H9 (cell line): ENCODE measurements around the gene DHRS1. TPM values are rescaled to one million over a fixed set of nuclear protein-coding genes. Genes with fewer than 3 reads are reported as not detected.

Source experiments
- DNase-seq: peaks from one replicate; pipeline ENCODE4 v3.0.0-alpha.2; 2017
- H2AFZ ChIP-seq: one replicate; pipeline ENCODE4 v1.6.1; 2013; ENCODE audit warnings: mild to moderate bottlenecking, low read length, control low read depth, moderate library complexity
- H2AK5ac ChIP-seq: 2 replicates; pipeline ENCODE4 v1.6.1; 2013; ENCODE audit warnings: low read length, control low read depth, mixed read lengths; ENCODE audit not compliant: insufficient read length
- H2BK120ac ChIP-seq: one replicate; pipeline ENCODE4 v1.6.1; 2013; ENCODE audit warnings: low read depth, mild to moderate bottlenecking, low read length, control low read depth, inconsistent platforms; ENCODE audit not compliant: poor library complexity, severe bottlenecking
- H2BK12ac ChIP-seq: 2 replicates; pipeline ENCODE4 v1.6.1; 2013; ENCODE audit warnings: low read length, control low read depth, mixed read lengths, low read depth; ENCODE audit not compliant: insufficient read length
- H2BK15ac ChIP-seq: 2 replicates; pipeline ENCODE4 v1.6.1; 2013; ENCODE audit warnings: low read depth, low read length, control low read depth
- H2BK20ac ChIP-seq: one replicate; pipeline ENCODE4 v1.6.1; 2013; ENCODE audit warnings: low read depth, mild to moderate bottlenecking, low read length, control low read depth, inconsistent platforms; ENCODE audit not compliant: poor library complexity, severe bottlenecking
- H2BK5ac ChIP-seq: 2 replicates; pipeline ENCODE4 v1.6.1; 2013; ENCODE audit warnings: low read length, control low read depth, mixed read lengths; ENCODE audit not compliant: insufficient read length
- H3K14ac ChIP-seq: 2 replicates; pipeline ENCODE4 v1.6.1; 2013; ENCODE audit warnings: low read length, control low read depth; ENCODE audit not compliant: insufficient read depth
- H3K18ac ChIP-seq: 2 replicates; pipeline ENCODE4 v1.6.1; 2013; ENCODE audit warnings: low read depth, mild to moderate bottlenecking, mixed read lengths, low read length, control low read depth; ENCODE audit not compliant: insufficient read length
- H3K23ac ChIP-seq: 2 replicates; pipeline ENCODE4 v1.6.1; 2013; ENCODE audit warnings: low read length, control low read depth, mixed read lengths, low read depth; ENCODE audit not compliant: insufficient read length
- H3K23me2 ChIP-seq: 2 replicates; pipeline ENCODE4 v1.6.1; 2013; ENCODE audit warnings: low read depth, mild to moderate bottlenecking, mixed read lengths, low read length, control low read depth; ENCODE audit not compliant: insufficient read length, poor library complexity, severe bottlenecking
- H3K27ac ChIP-seq: 2 replicates; pipeline ENCODE4 v1.5.1; 2013; ENCODE audit warnings: low read length, control low read depth, mixed read lengths, low read depth; ENCODE audit not compliant: insufficient read length
- H3K27me3 ChIP-seq: 2 replicates; pipeline ENCODE4 v1.6.1; 2013; ENCODE audit warnings: low read length, control low read depth, inconsistent platforms; ENCODE audit not compliant: insufficient read depth
- H3K4ac ChIP-seq: 2 replicates; pipeline ENCODE4 v1.6.1; 2013; ENCODE audit warnings: low read depth, mild to moderate bottlenecking, control low read depth, inconsistent platforms, low read length, moderate library complexity
- H3K4me1 ChIP-seq: 2 replicates; pipeline ENCODE4 v1.6.1; 2013; ENCODE audit warnings: low read length, control low read depth, inconsistent platforms; ENCODE audit not compliant: insufficient read depth
- H3K4me2 ChIP-seq: 2 replicates; pipeline ENCODE4 v1.6.1; 2013; ENCODE audit warnings: low read length, control low read depth, mixed read lengths; ENCODE audit not compliant: insufficient read length, insufficient read depth
- H3K56ac ChIP-seq: 2 replicates; pipeline ENCODE4 v1.6.1; 2013; ENCODE audit warnings: low read depth, mild to moderate bottlenecking, mixed read lengths, low read length, control low read depth; ENCODE audit not compliant: insufficient read length
- H3K79me1 ChIP-seq: 2 replicates; pipeline ENCODE4 v1.6.1; 2013; ENCODE audit warnings: low read depth, mild to moderate bottlenecking, moderate library complexity, low read length, control low read depth, inconsistent platforms; ENCODE audit not compliant: insufficient read depth, poor library complexity, severe bottlenecking
- H3K79me2 ChIP-seq: 2 replicates; pipeline ENCODE4 v1.6.1; 2013; ENCODE audit warnings: low read length, control low read depth, inconsistent platforms; ENCODE audit not compliant: insufficient read depth
- H3K9ac ChIP-seq: 2 replicates; pipeline ENCODE4 v1.6.1; 2013; ENCODE audit warnings: low read length, control low read depth, mixed read lengths; ENCODE audit not compliant: insufficient read length; ENCODE audit errors: extremely low read depth
- H3K9me3 ChIP-seq: one replicate; pipeline ENCODE4 v1.6.1; 2013; ENCODE audit warnings: low read depth, low read length, inconsistent platforms; ENCODE audit not compliant: control insufficient read depth
- H3T11ph ChIP-seq: one replicate; pipeline ENCODE4 v1.6.1; 2013; ENCODE audit warnings: mild to moderate bottlenecking, low read length, control low read depth, inconsistent platforms
- H4K20me1 ChIP-seq: one replicate; pipeline ENCODE4 v1.6.1; 2013; ENCODE audit not compliant: control insufficient read depth, insufficient read length, insufficient read depth
- H4K5ac ChIP-seq: 2 replicates; pipeline ENCODE4 v1.6.1; 2013; ENCODE audit warnings: low read depth, mild to moderate bottlenecking, mixed read lengths, low read length, control low read depth; ENCODE audit not compliant: insufficient read length
- H4K8ac ChIP-seq: replicated peaks from 2 replicates; pipeline ENCODE4 v1.6.1; 2013; ENCODE audit warnings: low read length, control low read depth, mixed read lengths, low read depth; ENCODE audit not compliant: insufficient read length
- H4K91ac ChIP-seq: 2 replicates; pipeline ENCODE4 v1.6.1; 2013; ENCODE audit warnings: low read depth, mild to moderate bottlenecking, moderate library complexity, mixed read lengths, low read length, control low read depth; ENCODE audit not compliant: insufficient read length
- H3K27ac Mint-ChIP-seq, 3 experiments: 2 replicates in 2 of 3; 3 replicates in 1 of 3; pipeline ENCODE4 v1.8.0; 2020 to 2021; ENCODE audit warnings: mixed read lengths in 3 of 3, mild to moderate bottlenecking in 1 of 3, moderate library complexity in 1 of 3
- H3K27me3 Mint-ChIP-seq: 2 replicates; pipeline ENCODE4 v1.8.0; 2021; ENCODE audit warnings: low read depth, mild to moderate bottlenecking, moderate library complexity, mixed read lengths
- H3K36me3 Mint-ChIP-seq, 3 experiments: 2 replicates in 2 of 3; 3 replicates in 1 of 3; pipeline ENCODE4 v1.8.0; 2020 to 2021; ENCODE audit warnings: low read depth in 3 of 3, mixed read lengths in 3 of 3; ENCODE audit not compliant: insufficient read depth in 1 of 3
- H3K4me1 Mint-ChIP-seq, 2 experiments: 2 replicates each; pipeline ENCODE4 v1.8.0; 2020; ENCODE audit warnings: mixed read lengths in 2 of 2
- H3K4me3 Mint-ChIP-seq, 2 experiments: 2 replicates in 1 of 2; 3 replicates in 1 of 2; pipeline ENCODE4 v1.8.0; 2020 to 2021; ENCODE audit warnings: mild to moderate bottlenecking in 2 of 2, mixed read lengths in 2 of 2, moderate library complexity in 1 of 2
- H3K9me3 Mint-ChIP-seq, 2 experiments: 2 replicates in 1 of 2; 3 replicates in 1 of 2; pipeline ENCODE4 v1.8.0; 2020; ENCODE audit warnings: mild to moderate bottlenecking in 2 of 2, mixed read lengths in 2 of 2, moderate library complexity in 1 of 2
- CTCF ChIP-seq: fragments of 200-600 bp; sonication (generic); conservative IDR thresholded peaks from 3 replicates; pipeline ENCODE4 v1.8.0; 2021; ENCODE audit warnings: antibody characterized with exemption, mild to moderate bottlenecking
- WGBS: extraction: QIAGEN DNeasy Blood & Tissue Kit; methylation state at CpG from one replicate; pipeline ENCODE4 v1.1.7; 2013; ENCODE audit warnings: missing lambda C conversion rate, low lambda C conversion rate, mixed read lengths; ENCODE audit not compliant: insufficient read length; ENCODE audit errors: extremely low coverage; 5-methylcytosine and 5-hydroxymethylcytosine counted together
- total RNA-seq: library from RNA; stranded (reverse); gene quantifications from 2 replicates; pipeline ENCODE4 v1.2.1, GENCODE V29; 2021

DHRS1 gene
- total RNA-seq, 1 experiment from 2014 or later = 19.1 TPM

- Histone ChIP-seq H2BK20ac (no peak overlapping the region), H3T11ph (no peak overlapping the region), H3K23ac (no peak overlapping the region), H4K91ac (no peak overlapping the region), H3K4me2 (no peak overlapping the region), H2BK12ac (no peak overlapping the region), H3K9ac (no peak overlapping the region), H3K79me2 (no peaks in the 10 kb centered on the region), H3K79me1 (no peaks in the 10 kb centered on the region), H2AK5ac (no peak overlapping the region), H2BK15ac (no peak overlapping the region), H3K14ac (no peak overlapping the region), H4K20me1 (no peaks in the 10 kb centered on the region), H3K9me3 (no peaks in the 10 kb centered on the region), H2AFZ (no peak overlapping the region), H2BK5ac (no peak overlapping the region), H3K4me1 (no peaks in the 10 kb centered on the region), H4K5ac (no peak overlapping the region), H3K27me3 (no peaks in the 10 kb centered on the region), H3K56ac (no peak overlapping the region), H4K8ac (no peak overlapping the region), H2BK120ac (no peak overlapping the region), H3K27ac (no peak overlapping the region), H3K23me2 (no peaks in the 10 kb centered on the region), H3K18ac (no peak overlapping the region), H3K4ac (no peak overlapping the region)
- H3K27me3 Mint-ChIP-seq = no peaks in the 10 kb centered on the region
- no CpG with 5 or more reads among the region's 11 CpGs for WGBS
- H3K4me3 Mint-ChIP-seq = no peak overlapping the region; a peak in 1 of 5 replicates
- H3K9me3 Mint-ChIP-seq = no peaks in the 10 kb centered on the region
- H3K27ac Mint-ChIP-seq = no peak overlapping the region
- peaks cover 7 to 48% (median 17%) of the 10 kb centered on the region in 3 experiments; a peak in 6 of 7 replicates for H3K36me3 Mint-ChIP-seq
- DNase-seq = no peak
- TF ChIP-seq CTCF = no peak
- peaks cover under 1 to 5% of the 10 kb centered on the region in 2 experiments for H3K4me1 Mint-ChIP-seq
Observed at GRCh38 chr14:24292118-24292807, 7.3 kb downstream of the DHRS1 start.
